Stimulated activated CD4-positive, alpha-beta T cell treated with anti-CD3 and anti-CD28 coated beads, Interleukin-1b, Interleukin-23, amount 100 ng/mL, for 24 hours (primary cell): ENCODE measurements around the gene TSPAN10.
"Not testable (repeated sequence)": the region's sequence is repeated elsewhere in the genome, so short reads cannot be mapped to it uniquely, and the experiment has no call there.

Experiments
- DNase-seq, 4 experiments: peaks; one replicate each; pipeline ENCODE4 v3.0.0-alpha.2; 2020; ENCODE audit warnings: low read depth in 4 of 4, low spot score in 1 of 4

The TSPAN10 gene

GRCh38 chr17:81660441-81660840 is 23.4 kb downstream of the TSPAN10 start:
- DNase-seq = no peak

GRCh38 chr17:81662002-81662401 is 25.0 kb downstream of the TSPAN10 start:
- DNase-seq = no peak

GRCh38 chr17:81664051-81664470 is 27.1 kb downstream of the TSPAN10 start:
- no peak for DNase-seq

- DNase-seq = peak in 3 of 4 experiments; percentile 43 to 66 (median 53)
These were observed 28.5 kb downstream of the TSPAN10 start for GRCh38 chr17:81665205-81666091.

GRCh38 chr17:81666092-81666341 is 29.0 kb downstream of the TSPAN10 start:
- DNase-seq = no peak

GRCh38 chr17:81666342-81667191 is 29.6 kb downstream of the TSPAN10 start, which contains the start of the genes CCDC137 and OXLD1:
Gene CCDC137, plus strand, starts transcription at chr17:81666737. Its CDS starts 30 bp downstream, at chr17:81666767.
Gene OXLD1, minus strand, starts transcription at chr17:81666605. Its CDS starts 28 bp downstream, at chr17:81666577.
- peak; percentile 78 to 91 (median 86) for DNase-seq

- DNase-seq = no peak
These were observed 30.8 kb downstream of the TSPAN10 start for GRCh38 chr17:81667754-81668153.

- DNase-seq = no peak
These were observed 35.5 kb downstream of the TSPAN10 start for GRCh38 chr17:81672504-81672903.

- DNase-seq = no peak
These were observed 36.0 kb downstream of the TSPAN10 start for GRCh38 chr17:81672954-81673353.

- no peak for DNase-seq
These were observed 36.7 kb downstream of the TSPAN10 start for GRCh38 chr17:81673561-81674258.

GRCh38 chr17:81675515-81676221 is 38.7 kb downstream of the TSPAN10 start:
- DNase-seq = not testable (repeated sequence)

GRCh38 chr17:81676906-81677305 is 39.9 kb downstream of the TSPAN10 start:
- DNase-seq = no peak

GRCh38 chr17:81680150-81680549 is 43.2 kb downstream of the TSPAN10 start:
- DNase-seq = no peak

- no peak for DNase-seq
These were observed 44.7 kb downstream of the TSPAN10 start for GRCh38 chr17:81681672-81682071.

- DNase-seq = no peak
These were observed 45.7 kb downstream of the TSPAN10 start for GRCh38 chr17:81682565-81683207.

- DNase-seq = no peak
These were observed 46.2 kb downstream of the TSPAN10 start for GRCh38 chr17:81683208-81683583.

- DNase-seq = peak; percentile 88 to 96 (median 90)
These were observed 46.8 kb downstream of the TSPAN10 start, which contains the start of the genes ARL16 and HGS for GRCh38 chr17:81683584-81684441. Gene ARL16, minus strand, starts transcription at chr17:81683797. Its CDS starts 44 bp downstream, at chr17:81683753. Gene HGS, plus strand, starts transcription at chr17:81684011. Its CDS starts 56 bp downstream, at chr17:81684067.

- no peak for DNase-seq
These were observed 47.5 kb downstream of the TSPAN10 start for GRCh38 chr17:81684442-81684911.

- peak in 1 of 4 experiments; percentile 46 for DNase-seq
These were observed 48.1 kb downstream of the TSPAN10 start for GRCh38 chr17:81685108-81685507.
